OCI-LY3 (cell line): ENCODE results near the gene PITPNM1.

Source experiments
- EZH2phosphoT487 ChIP-seq: fragments of 200-600 bp; shearing (Covaris generic); IDR thresholded peaks from 2 replicates; pipeline ENCODE4 v1.6.1; 2018; ENCODE audit warnings: antibody characterized with exemption, mixed run types, low read depth
- TF ChIP-seq, protein P1 (sequence below): fragments of 200-600, 300-600 bp; sonication (generic); IDR thresholded peaks from 2 replicates; pipeline ENCODE4 v1.5.1; 2014; ENCODE audit warnings: antibody characterized with exemption, low read length, low read depth

DNA sequence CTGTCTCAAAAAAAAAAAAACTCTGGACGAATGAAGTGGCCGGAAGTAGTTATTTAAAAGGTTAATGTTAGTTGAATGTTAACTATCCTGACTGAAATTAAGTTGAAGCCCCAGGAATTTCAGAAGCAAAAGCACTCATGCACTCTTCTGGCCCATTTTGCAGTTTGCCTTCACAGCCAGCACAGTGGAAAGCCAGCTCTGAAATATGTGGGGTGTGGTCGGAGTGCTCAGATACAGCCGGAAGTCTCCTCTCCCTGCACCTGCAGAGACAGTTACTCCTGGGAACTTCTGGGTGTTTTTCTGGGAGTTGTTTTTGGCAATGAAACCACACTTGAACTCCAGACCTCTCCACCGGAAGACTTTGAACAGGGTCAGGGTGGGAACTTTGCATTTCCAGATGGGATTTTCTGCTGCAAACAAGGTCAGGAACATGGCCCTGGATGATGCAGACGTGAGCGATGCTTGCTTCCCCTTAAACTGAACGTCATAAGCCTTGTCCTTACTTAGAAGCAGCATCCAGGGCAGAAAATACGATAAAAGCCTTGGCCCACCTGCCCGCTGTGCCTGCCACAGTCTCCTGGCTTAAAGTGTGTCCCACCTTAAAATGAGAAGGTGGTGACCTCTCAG lies 39.6 kb upstream of the PITPNM1 start:
- TF ChIP-seq, protein P1, sequence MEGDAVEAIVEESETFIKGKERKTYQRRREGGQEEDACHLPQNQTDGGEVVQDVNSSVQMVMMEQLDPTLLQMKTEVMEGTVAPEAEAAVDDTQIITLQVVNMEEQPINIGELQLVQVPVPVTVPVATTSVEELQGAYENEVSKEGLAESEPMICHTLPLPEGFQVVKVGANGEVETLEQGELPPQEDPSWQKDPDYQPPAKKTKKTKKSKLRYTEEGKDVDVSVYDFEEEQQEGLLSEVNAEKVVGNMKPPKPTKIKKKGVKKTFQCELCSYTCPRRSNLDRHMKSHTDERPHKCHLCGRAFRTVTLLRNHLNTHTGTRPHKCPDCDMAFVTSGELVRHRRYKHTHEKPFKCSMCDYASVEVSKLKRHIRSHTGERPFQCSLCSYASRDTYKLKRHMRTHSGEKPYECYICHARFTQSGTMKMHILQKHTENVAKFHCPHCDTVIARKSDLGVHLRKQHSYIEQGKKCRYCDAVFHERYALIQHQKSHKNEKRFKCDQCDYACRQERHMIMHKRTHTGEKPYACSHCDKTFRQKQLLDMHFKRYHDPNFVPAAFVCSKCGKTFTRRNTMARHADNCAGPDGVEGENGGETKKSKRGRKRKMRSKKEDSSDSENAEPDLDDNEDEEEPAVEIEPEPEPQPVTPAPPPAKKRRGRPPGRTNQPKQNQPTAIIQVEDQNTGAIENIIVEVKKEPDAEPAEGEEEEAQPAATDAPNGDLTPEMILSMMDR, result no peak
- no peak for TF ChIP-seq EZH2phosphoT487
